Erythroblast (primary cell): Measurements from ENCODE around the gene TMEM198.
A peak's percentile ranks its signal among the peaks of the same experiment; 100 is the strongest.

Experiments
- DNase-seq, 2 experiments: peaks; one replicate each; lab custom pipeline; 2025; lab: John Stamatoyannopoulos, UW
- GATA1 ChIP-seq: IDR thresholded peaks from 2 replicates; pipeline ENCODE4 v1.6.1; 2011; ENCODE audit warnings: low read depth, mild to moderate bottlenecking, control low read depth, low read length, moderate library complexity
- POLR2A ChIP-seq: IDR thresholded peaks from 2 replicates; pipeline ENCODE4 v1.6.1; 2011; ENCODE audit warnings: mild to moderate bottlenecking, low read length

The TMEM198 gene

DNA sequence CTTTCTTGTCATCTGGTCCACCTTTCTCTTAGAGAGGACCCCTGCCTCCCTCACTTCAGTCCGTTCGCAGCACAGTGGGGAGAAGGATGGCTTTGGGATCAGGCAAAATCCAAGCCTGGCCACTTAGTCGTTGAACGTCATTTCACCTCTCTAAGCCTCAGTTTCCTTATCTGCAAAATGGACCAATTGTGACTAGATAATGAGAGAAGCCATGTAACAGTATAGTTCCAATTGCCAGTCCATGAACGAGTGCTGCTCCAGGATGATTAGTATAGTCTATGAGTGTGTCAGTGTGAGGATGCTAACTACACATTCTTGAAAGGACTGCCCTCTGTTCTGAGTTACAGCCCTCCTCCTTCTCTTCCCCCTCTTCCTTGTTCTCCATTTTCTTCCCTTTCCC is 29.3 kb downstream of the TMEM198 start:
- DNase-seq: no peak
- no peak for TF ChIP-seq POLR2A
- TF ChIP-seq GATA1: no peak

DNA sequence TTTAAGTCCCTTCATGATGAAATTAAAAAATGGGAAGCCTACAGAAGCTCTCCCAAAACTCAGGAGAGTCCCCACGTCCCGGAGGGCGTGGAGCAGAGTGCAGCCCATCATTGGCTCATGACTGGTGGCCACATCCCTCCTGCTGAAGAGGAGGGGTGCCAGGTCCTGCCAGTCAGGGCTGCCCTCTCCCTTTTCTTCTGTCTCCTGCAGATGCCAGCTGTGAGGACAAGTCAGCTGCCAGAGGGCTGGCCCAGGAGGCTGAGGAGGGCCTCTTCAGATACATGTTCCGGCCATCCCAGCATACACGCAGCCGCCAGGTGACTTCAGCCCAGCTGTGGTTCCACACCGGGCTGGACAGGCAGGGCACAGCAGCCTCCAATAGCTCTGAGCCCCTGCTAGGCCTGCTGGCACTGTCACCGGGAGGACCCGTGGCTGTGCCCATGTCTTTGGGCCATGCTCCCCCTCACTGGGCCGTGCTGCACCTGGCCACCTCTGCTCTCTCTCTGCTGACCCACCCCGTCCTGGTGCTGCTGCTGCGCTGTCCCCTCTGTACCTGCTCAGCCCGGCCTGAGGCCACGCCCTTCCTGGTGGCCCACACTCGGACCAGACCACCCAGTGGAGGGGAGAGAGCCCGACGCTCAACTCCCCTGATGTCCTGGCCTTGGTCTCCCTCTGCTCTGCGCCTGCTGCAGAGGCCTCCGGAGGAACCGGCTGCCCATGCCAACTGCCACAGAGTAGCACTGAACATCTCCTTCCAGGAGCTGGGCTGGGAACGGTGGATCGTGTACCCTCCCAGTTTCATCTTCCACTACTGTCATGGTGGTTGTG is 30.9 kb downstream of the TMEM198 start:
- DNase-seq: no peak
- TF ChIP-seq GATA1 (no peak), POLR2A (no peak)

DNA sequence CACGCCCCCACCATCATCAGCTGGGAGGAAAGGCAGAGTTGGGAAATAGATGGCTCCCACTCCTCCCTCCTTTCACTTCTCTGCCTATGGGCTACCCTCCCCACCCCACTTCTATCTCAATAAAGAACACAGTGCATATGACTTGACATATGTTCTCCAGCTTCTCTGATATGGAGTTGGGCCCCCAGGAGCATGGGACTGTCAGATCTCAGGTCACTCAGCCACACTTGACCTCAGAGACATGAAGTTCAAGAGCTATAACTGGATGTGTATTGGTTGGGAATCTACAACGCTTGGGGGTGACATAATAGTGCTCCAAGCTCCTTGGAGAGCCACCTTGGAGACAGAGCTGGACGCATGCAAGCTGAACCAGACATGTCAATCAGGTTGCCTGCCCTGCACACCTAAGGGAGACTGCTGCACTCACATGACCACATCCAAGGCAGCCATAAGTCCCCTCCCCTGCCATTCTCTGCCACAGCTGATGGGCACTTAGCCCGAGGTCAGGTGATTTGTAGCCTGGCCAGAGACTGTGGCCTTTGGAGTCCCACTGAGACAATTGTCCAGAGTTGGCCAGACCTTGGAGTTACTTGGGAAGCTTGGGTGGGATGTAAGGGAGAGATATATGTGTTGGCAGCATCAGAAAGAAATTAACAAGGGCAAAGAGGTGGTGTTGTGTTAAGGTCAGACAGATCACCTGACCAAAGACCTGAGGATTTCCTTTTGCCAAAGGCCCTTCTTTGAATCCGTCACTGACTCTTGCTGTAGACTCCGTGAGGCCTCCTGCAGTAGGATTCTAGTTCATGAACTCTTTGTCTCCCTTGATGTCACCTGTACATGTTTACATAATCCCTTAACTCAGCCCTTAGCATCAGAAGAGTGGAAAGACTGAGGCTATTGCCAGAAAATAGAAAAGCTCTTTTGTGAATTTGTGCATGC is 32.0 kb downstream of the TMEM198 start:
- TF ChIP-seq GATA1 (no peak), POLR2A (no peak)

DNA sequence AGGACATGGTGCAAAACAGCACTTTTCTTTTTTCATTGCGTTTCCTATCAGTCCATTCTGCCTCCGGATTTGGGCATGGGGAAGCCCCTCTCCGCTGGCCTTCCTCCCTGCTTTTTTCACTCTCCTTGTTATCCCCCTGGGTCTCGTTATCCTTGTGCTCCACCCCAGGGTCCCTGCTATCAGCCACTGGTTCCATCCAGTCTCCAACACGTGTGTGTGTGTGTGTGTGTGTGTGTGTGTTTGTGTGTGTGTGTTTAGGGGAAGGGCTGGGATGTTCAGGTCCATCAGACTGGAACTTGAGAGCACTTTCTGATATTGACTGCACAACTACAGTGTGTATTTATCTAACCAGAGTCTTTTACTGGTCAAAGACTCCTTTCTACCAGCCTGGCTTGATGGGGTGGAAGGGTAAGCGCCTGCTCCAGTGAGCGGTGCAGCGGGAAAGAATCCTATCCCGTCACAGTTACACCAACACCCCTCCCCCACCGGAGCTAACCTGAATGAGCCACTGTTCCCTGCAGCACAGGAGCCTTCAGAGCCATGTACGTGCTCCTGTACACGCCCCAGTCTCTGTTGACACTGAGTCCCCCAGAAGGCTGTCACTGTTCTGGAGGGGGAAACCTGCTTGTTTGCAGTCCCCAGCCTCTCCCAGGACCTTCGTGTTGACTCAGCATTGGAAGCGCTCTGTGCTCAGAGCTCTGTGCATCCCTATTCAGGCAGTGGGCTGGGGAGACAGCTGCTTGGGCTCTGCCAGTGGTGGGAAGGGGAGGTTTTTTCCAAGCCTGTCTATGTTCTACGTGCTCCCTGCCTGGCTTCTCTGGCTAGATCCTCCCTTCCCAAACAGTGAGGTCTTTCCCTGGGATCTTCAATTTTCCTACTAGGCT is 32.9 kb downstream of the TMEM198 start:
- no peak for DNase-seq
- TF ChIP-seq POLR2A (no peak), GATA1 (no peak)

More for the DNA sequence above, 32.0 kb downstream of the TMEM198 start:
- peak; percentile 46 to 73 for DNase-seq

DNA sequence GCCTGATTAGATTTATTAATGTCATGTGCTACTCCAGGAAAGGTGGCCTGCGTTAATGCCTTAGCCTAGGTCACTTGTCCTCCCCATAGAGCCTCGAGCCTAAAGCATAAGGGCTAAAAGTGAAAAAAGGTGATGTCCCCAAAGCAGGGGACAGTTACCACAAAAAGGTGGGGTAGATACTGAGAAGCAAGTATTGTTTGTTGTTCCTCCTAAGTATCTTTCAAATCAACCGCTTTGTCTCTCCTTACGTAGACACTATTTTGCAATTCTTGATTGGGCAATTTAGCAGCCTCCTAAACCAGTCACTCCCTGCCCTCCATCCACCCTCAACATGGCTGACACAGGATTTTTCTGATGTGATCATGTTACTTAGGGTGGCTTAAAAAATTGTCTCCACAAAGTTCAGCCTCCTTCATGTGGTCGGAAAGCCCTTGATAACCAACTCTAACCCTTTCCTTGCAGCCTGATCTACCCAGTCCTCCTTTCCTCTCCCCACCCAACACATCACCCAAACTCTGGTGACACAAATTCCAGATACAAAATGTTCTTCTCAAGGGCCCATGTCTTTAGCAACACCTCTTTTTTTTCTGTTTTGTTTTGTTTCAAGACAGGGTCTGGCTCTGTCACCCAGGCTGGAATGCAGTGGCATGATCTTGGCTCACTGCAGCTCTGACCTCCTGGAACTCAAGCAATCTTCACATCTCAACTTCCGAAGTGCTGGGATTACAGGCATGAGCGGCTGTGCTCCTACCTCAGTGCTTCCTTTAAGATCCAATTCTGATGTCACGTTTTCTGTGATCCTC is 35.2 kb downstream of the TMEM198 start:
- no peak for TF ChIP-seq POLR2A
- no peak for TF ChIP-seq GATA1
- peak in 1 of 2 experiments; percentile 5 for DNase-seq

DNA sequence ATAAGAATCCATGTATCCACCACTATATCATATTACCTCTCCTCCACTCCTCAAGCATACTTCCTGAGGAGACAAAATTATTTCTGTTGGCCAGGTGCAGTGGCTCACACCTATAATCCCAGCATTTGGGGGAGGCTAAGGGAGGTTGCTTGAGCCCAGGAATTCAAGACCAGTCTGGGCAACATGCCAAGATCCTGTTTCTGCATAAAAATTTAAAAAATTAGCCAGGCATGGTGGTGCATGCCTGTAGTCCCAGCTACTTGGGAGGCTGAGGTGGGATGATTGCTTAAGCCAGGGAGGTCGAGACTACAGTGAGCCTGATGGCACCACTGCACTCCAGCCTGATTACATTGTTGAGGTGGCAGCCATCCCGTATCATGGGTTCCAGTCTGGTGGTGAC is 37.5 kb downstream of the TMEM198 start:
- TF ChIP-seq GATA1 (no peak), POLR2A (no peak)

DNA sequence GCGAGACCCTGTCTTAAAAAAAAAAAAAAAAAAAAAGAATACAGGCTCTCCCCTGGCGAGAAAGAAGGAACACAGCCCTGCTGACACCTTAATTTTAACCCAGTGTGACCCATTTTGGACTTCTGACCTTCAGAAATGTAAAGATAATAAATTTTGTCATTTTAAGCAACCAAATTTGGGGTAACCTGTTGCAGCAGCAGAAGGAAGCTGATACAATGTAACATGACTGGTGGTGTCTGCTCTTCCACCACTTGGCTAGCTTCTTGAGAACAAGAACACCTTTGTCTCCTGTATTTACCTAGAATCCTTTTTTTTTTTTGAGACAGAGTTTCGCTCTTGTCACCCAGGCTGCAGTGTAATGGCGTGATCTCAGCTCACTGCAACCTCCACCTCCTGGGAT is 47.3 kb downstream of the TMEM198 start:
- no peak for DNase-seq
- TF ChIP-seq GATA1 (no peak), POLR2A (no peak)

More for the DNA sequence above, 37.5 kb downstream of the TMEM198 start:
- DNase-seq: no peak

DNA sequence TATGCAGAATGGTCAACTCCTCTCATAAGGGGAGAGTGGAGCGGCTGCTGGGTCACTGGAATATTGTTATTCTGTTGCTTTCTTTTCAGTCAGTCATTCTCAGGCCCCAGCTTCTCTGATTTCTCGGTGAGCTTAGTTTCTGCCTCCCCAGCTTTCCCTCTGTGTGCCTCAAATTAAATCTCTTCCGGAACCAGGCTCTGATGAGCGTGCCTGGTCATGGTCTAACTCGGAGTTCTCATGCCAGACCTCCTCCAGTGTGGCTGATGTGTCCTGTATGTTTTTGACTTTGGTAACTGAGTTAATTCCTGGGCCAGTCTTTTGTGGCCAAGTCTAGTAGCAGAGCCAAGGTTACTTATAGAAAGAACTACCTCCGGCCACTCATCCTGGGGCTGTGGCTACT is 48.9 kb downstream of the TMEM198 start:
- no peak for DNase-seq
- TF ChIP-seq POLR2A (no peak), GATA1 (no peak)

DNA sequence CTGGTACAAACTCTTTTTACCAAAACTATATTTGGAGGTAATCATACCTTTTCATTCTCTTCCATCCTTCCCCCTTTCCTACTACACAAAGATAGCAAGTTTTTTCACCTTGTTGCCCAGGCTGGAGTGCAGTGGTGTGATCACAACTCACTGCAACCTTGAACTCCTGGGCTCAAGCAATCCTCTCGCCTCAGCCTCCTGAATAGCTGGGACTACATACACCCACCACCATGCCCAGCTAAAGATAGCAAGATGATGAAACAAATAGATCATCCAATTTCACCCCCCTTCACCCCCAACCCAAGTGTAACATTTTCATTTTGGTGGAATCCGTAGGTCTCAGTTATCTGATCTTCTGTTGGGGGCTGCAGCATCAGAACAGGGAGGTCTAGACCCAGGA is 49.3 kb downstream of the TMEM198 start:
- TF ChIP-seq GATA1: no peak
- TF ChIP-seq POLR2A: no peak
- no peak for DNase-seq

DNA sequence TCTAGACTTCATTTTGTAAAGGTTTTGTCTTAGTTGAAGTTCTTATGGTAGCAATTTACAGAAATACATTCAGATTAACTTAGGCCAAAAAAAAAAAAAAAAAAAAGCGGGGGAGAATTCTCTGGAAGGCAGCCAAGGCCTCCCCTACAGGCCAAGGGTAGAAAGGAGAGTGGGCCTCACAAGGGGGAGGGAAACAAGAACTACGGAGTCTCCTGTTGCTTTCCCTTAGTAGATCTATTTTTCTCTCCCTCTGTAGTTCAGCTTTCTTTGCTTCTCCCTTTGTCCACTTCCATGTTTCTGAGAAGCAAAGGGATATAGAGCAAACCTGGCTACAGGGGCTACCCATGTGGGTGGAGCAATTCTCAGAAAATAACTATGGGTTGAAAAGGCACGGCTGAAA is 51.4 kb downstream of the TMEM198 start:
- TF ChIP-seq GATA1 (no peak), POLR2A (no peak)
- DNase-seq: peak; percentile 49 to 62

DNA sequence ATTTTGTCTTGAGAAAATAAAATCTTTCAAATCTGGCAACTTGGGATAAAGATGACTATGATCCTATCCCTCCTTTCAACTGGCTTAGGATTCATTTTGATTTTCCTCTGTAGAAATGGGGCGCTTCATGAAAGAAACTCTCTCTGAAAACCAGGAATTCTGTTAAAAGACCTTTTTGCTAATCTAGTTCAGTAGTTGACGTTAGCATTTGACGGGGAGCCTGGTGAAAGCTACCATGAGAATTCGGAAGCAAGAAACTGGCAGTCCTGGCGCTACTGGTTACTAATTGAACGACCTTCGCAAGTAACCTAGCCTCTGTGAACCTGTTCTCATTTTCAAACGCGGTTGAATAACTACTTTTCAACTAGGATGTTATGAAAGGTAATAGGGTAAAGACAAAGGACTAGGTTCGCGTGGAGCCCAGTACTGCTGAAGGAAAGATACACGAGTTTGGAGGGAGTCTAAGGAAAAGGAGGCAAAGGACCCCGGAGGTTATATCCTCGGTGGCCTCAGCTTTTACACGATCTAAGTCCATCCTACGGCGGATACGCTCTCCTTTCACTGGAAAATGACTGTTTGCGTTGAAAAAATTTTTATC is 53.2 kb downstream of the TMEM198 start:
- peak in 1 of 2 experiments; percentile 52 for DNase-seq
- no peak for TF ChIP-seq GATA1
- TF ChIP-seq POLR2A: no peak
